ENCODE results near the gene RTN4.

The RTN4 gene

DNA sequence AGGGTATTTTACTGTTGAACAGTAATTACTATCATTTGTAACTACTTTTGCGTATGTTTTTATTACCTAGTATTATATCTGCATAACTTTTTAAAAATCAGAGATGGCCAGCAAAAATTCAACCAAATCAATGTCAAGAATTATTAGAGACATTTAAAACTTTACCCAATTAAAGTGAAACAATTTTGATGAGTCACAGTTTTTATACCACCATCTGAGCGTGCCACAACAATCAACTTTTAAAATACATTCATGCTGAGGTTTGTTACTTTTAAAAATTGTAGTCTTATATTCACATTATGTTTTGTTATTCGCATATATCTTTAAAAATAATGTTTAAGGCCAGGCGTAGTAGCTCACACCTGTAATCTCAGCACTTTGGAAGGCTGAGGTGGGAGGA lies 114.9 kb downstream of the RTN4 start:
- no peak for TF ChIP-seq EZH2 (IDR thresholded peaks at IDR 0.05; ENCODE audit: borderline replicate concordance, low read length)
- TF ChIP-seq, protein P1, sequence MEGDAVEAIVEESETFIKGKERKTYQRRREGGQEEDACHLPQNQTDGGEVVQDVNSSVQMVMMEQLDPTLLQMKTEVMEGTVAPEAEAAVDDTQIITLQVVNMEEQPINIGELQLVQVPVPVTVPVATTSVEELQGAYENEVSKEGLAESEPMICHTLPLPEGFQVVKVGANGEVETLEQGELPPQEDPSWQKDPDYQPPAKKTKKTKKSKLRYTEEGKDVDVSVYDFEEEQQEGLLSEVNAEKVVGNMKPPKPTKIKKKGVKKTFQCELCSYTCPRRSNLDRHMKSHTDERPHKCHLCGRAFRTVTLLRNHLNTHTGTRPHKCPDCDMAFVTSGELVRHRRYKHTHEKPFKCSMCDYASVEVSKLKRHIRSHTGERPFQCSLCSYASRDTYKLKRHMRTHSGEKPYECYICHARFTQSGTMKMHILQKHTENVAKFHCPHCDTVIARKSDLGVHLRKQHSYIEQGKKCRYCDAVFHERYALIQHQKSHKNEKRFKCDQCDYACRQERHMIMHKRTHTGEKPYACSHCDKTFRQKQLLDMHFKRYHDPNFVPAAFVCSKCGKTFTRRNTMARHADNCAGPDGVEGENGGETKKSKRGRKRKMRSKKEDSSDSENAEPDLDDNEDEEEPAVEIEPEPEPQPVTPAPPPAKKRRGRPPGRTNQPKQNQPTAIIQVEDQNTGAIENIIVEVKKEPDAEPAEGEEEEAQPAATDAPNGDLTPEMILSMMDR (IDR thresholded peaks at IDR 0.05; ENCODE audit: low read length) = no peak
- Histone ChIP-seq H3F3A (ENCODE audit: insufficient read depth, low read length) (no peaks in the 10 kb centered on the region), H2AFZ (ENCODE audit: low read length) (no peak overlapping the region), H3K9me2 (ENCODE audit: low read depth, low read length) (no peaks in the 10 kb centered on the region), H3K27me3 (ENCODE audit: insufficient read depth, low read length) (no peaks in the 10 kb centered on the region), H3K79me2 (ENCODE audit: insufficient read depth, low read length) (no peaks in the 10 kb centered on the region), H3K4me1 (ENCODE audit: insufficient read depth, low read length, severe bottlenecking) (no peaks in the 10 kb centered on the region), H3K9me3 (ENCODE audit: low read length) (no peaks in the 10 kb centered on the region), H3K9ac (ENCODE audit: low read length) (no peak overlapping the region), H3K4me3 (ENCODE audit: low read depth, low read length, poor library complexity, severe bottlenecking) (no peak overlapping the region), H3K36me3 (ENCODE audit: insufficient read depth, low read length) (peaks cover 95% of the 10 kb centered on the region), H3K4me2 (ENCODE audit: low read length) (no peak overlapping the region), H4K20me1 (ENCODE audit: insufficient read depth, low read length) (no peaks in the 10 kb centered on the region), H3K27ac (ENCODE audit: low read depth, low read length, poor library complexity, severe bottlenecking) (no peak overlapping the region)

GRCh38 chr2:54931473-54931872 lies 118.8 kb downstream of the RTN4 start:
- Histone ChIP-seq H3K4me1 (ENCODE audit: insufficient read depth, low read length, severe bottlenecking) (no peaks in the 10 kb centered on the region), H3F3A (ENCODE audit: insufficient read depth, low read length) (no peaks in the 10 kb centered on the region), H3K9me2 (ENCODE audit: low read depth, low read length) (no peaks in the 10 kb centered on the region), H3K9me3 (ENCODE audit: low read length) (no peaks in the 10 kb centered on the region), H3K4me3 (ENCODE audit: low read depth, low read length, poor library complexity, severe bottlenecking) (no peak overlapping the region), H3K79me2 (ENCODE audit: insufficient read depth, low read length) (no peaks in the 10 kb centered on the region), H3K27me3 (ENCODE audit: insufficient read depth, low read length) (no peaks in the 10 kb centered on the region), H3K27ac (ENCODE audit: low read depth, low read length, poor library complexity, severe bottlenecking) (no peak overlapping the region), H2AFZ (ENCODE audit: low read length) (no peak overlapping the region), H4K20me1 (ENCODE audit: insufficient read depth, low read length) (no peaks in the 10 kb centered on the region), H3K9ac (ENCODE audit: low read length) (no peak overlapping the region), H3K4me2 (ENCODE audit: low read length) (no peak overlapping the region), H3K36me3 (ENCODE audit: insufficient read depth, low read length) (peaks cover 95% of the 10 kb centered on the region)
- TF ChIP-seq EZH2 (IDR thresholded peaks at IDR 0.05; ENCODE audit: borderline replicate concordance, low read length) = no peak
- TF ChIP-seq, protein P1 (IDR thresholded peaks at IDR 0.05; ENCODE audit: low read length) = no peak

GRCh38 chr2:54928719-54929118 lies 121.5 kb downstream of the RTN4 start:
- H3K9me3 ChIP-seq (ENCODE audit: low read length) = no peaks in the 10 kb centered on the region
- H3K27me3 ChIP-seq (ENCODE audit: insufficient read depth, low read length) = no peaks in the 10 kb centered on the region
- no peaks in the 10 kb centered on the region for H3K9me2 ChIP-seq (ENCODE audit: low read depth, low read length)
- H3K79me2 ChIP-seq (ENCODE audit: insufficient read depth, low read length) = no peaks in the 10 kb centered on the region
- no peak overlapping the region for H3K4me2 ChIP-seq (ENCODE audit: low read length)
- TF ChIP-seq, protein P1 (IDR thresholded peaks at IDR 0.05; ENCODE audit: low read length) = no peak
- TF ChIP-seq EZH2 (IDR thresholded peaks at IDR 0.05; ENCODE audit: borderline replicate concordance, low read length) = no peak
- no peak overlapping the region for H3K4me3 ChIP-seq (ENCODE audit: low read depth, low read length, poor library complexity, severe bottlenecking)
- peaks cover 87% of the 10 kb centered on the region for H3K36me3 ChIP-seq (ENCODE audit: insufficient read depth, low read length)
- H3K9ac ChIP-seq (ENCODE audit: low read length) = no peak overlapping the region
- no peaks in the 10 kb centered on the region for H3F3A ChIP-seq (ENCODE audit: insufficient read depth, low read length)
- H4K20me1 ChIP-seq (ENCODE audit: insufficient read depth, low read length) = no peaks in the 10 kb centered on the region
- H2AFZ ChIP-seq (ENCODE audit: low read length) = no peak overlapping the region
- H3K4me1 ChIP-seq (ENCODE audit: insufficient read depth, low read length, severe bottlenecking) = no peaks in the 10 kb centered on the region
- no peak overlapping the region for H3K27ac ChIP-seq (ENCODE audit: low read depth, low read length, poor library complexity, severe bottlenecking)
